Measurements from ENCODE around the gene DNAJC9. TPM values are rescaled to one million over a fixed set of nuclear protein-coding genes. Genes with fewer than 3 reads are reported as not detected.

The DNAJC9 gene
- total RNA-seq, 2 donors from 2014 or later, result 6.8 to 6.9 TPM

GRCh38 chr10:73219384-73219783 is 27.7 kb downstream of the DNAJC9 start:
- TF ChIP-seq CTCF (IDR thresholded peaks at IDR 0.05), result no peak
- H3K36me3 ChIP-seq, result peaks cover 20% of the 10 kb centered on the region
- H3K27me3 ChIP-seq, result no peaks in the 10 kb centered on the region
- no peak overlapping the region for H3K4me3 ChIP-seq
- no peaks in the 10 kb centered on the region for H3K9me3 ChIP-seq
- no peak for DNase-seq (ENCODE audit: low spot score)
- peaks cover 0 to 3% of the 10 kb centered on the region in 2 donors for H3K4me1 ChIP-seq
- no peak overlapping the region for H3K27ac ChIP-seq

- no peak for DNase-seq (ENCODE audit: low spot score)
- peaks cover 20% of the 10 kb centered on the region for H3K36me3 ChIP-seq
These were observed 28.4 kb downstream of the DNAJC9 start for GRCh38 chr10:73218431-73219191.

GRCh38 chr10:73217628-73218027 is 29.4 kb downstream of the DNAJC9 start:
- no peak for TF ChIP-seq CTCF (IDR thresholded peaks at IDR 0.05)
- Histone ChIP-seq H3K9me3 (no peaks in the 10 kb centered on the region), H3K4me1 (peaks cover 0 to 3% of the 10 kb centered on the region in 2 donors), H3K27ac (no peak overlapping the region), H3K4me3 (no peak overlapping the region), H3K36me3 (peaks cover 20% of the 10 kb centered on the region), H3K27me3 (no peaks in the 10 kb centered on the region)
- no peak for DNase-seq (ENCODE audit: low spot score)

More at GRCh38 chr10:73218431-73219191, 28.4 kb downstream of the DNAJC9 start:
- TF ChIP-seq CTCF (IDR thresholded peaks at IDR 0.05), result peak in 1 of 2 donors; percentile 12
- H3K9me3 ChIP-seq, result no peaks in the 10 kb centered on the region
- no peak overlapping the region for H3K4me3 ChIP-seq
- H3K27me3 ChIP-seq, result no peaks in the 10 kb centered on the region
- H3K27ac ChIP-seq, result no peak overlapping the region
- H3K4me1 ChIP-seq, result peaks cover 0 to 3% of the 10 kb centered on the region in 2 donors

GRCh38 chr10:73215749-73216148 is 31.3 kb downstream of the DNAJC9 start:
- H3K36me3 ChIP-seq, result peaks cover 32% of the 10 kb centered on the region

GRCh38 chr10:73211106-73211811 is 35.8 kb downstream of the DNAJC9 start:
- DNase-seq (ENCODE audit: low spot score), result no peak
- no peak overlapping the region for H3K4me3 ChIP-seq
- H3K4me1 ChIP-seq, result no peaks in the 10 kb centered on the region
- H3K27ac ChIP-seq, result no peak overlapping the region
- no peak for TF ChIP-seq CTCF (IDR thresholded peaks at IDR 0.05)
- H3K9me3 ChIP-seq, result no peaks in the 10 kb centered on the region
- peaks cover 23% of the 10 kb centered on the region for H3K36me3 ChIP-seq
- H3K27me3 ChIP-seq, result no peaks in the 10 kb centered on the region

More at GRCh38 chr10:73215749-73216148, 31.3 kb downstream of the DNAJC9 start:
- no peak for TF ChIP-seq CTCF (IDR thresholded peaks at IDR 0.05)
- peaks cover 0 to 3% of the 10 kb centered on the region in 2 donors for H3K4me1 ChIP-seq
- no peak overlapping the region for H3K27ac ChIP-seq
- no peaks in the 10 kb centered on the region for H3K27me3 ChIP-seq
- no peaks in the 10 kb centered on the region for H3K9me3 ChIP-seq
- H3K4me3 ChIP-seq, result no peak overlapping the region
- DNase-seq (ENCODE audit: low spot score), result no peak
